Psoas muscle (tissue), 8 donors: ENCODE data around the gene SLC39A2. TPM values are rescaled to one million over a fixed set of nuclear protein-coding genes. Genes with fewer than 3 reads are reported as not detected.
A peak's percentile ranks its signal among the peaks of the same experiment; 100 is the strongest.

Experiments
- ATAC-seq, 4 donors: fragments of 200-7000 bp; cut with Tn5 transposase; one replicate each; pipeline ENCODE4 v1.9.1; 2020; ENCODE audit warnings: moderate library complexity in 3 of 4, mild to moderate bottlenecking in 2 of 4
- DNase-seq, 2 donors: peaks; one replicate each; pipeline ENCODE4 v3.0.0-alpha.2; 2020
- H3K27ac ChIP-seq: fragments of 200-600 bp; one replicate; pipeline ENCODE4 v1.8.0; 2022
- H3K27me3 ChIP-seq, 3 donors: fragments of 200-600 bp in 1 of 3; one replicate each; pipeline versions ENCODE4 v1.6.1 to v1.8.0; 2013 to 2022; ENCODE audit warnings: low read length in 2 of 3, mild to moderate bottlenecking in 2 of 3, moderate library complexity in 1 of 3; ENCODE audit not compliant: insufficient read depth in 3 of 3
- H3K36me3 ChIP-seq, 2 donors: fragments of 200-600 bp in 1 of 2; one replicate each; pipeline versions ENCODE4 v1.6.1 to v1.8.0; 2013 to 2022; ENCODE audit warnings: low read depth in 1 of 2, mild to moderate bottlenecking in 1 of 2, moderate library complexity in 1 of 2; ENCODE audit not compliant: insufficient read depth in 1 of 2
- H3K4me1 ChIP-seq: fragments of 200-600 bp; one replicate; pipeline ENCODE4 v1.8.0; 2022
- H3K4me3 ChIP-seq: fragments of 200-600 bp; one replicate; pipeline ENCODE4 v1.8.0; 2022; ENCODE audit warnings: mild to moderate bottlenecking
- H3K9me3 ChIP-seq: fragments of 200-600 bp; one replicate; pipeline ENCODE4 v1.8.0; 2022
- CTCF ChIP-seq: fragments of 200-600 bp; IDR thresholded peaks from one replicate; pipeline ENCODE4 v1.8.0; 2022; ENCODE audit warnings: antibody characterized with exemption
- WGBS, 3 donors: extraction: QIAGEN DNeasy Blood & Tissue Kit; methylation state at CpG; one replicate each; pipeline versions ENCODE4 v1.1.6 to v1.1.7; 2013; 5-methylcytosine and 5-hydroxymethylcytosine counted together
- intact Hi-C, 2 donors: fragments of 100-400 bp; cut with DNase I; formaldehyde crosslinking; loops; one replicate each; pipeline versions ENCODE4 v1.11.0 to v1.14.2; 2022
- polyA plus RNA-seq, 3 donors: library from polyadenylated mRNA; stranded (reverse); fragments of 200-250 nt; gene quantifications; one replicate each; pipeline ENCODE4 v1.2.3, GENCODE V29; 2013
- total RNA-seq, 4 donors: library from RNA; stranded (reverse); fragmentation: NEBNext Ultra II Directional in 2 of 4; extraction: Animal tissue kit (Norgen Biotek cat#: 25700) in 2 of 4; gene quantifications; one replicate each; pipeline versions ENCODE4 v1.2.1 to v1.2.4, GENCODE V29; 2021 to 2023
- donor health status: healthy with polysubstance abuse.
- donor health status: DM: no; HTN: no; CAD: no; lungs with moderate emphysema.
- donor health status: Bipolar disorder and iron deficiency.
- donor health status: healthy.
- donor health status: DM: yes; HTN: yes; CAD: no.
- donor health status: DM: no; HTN: no; CAD: no.
- donor health status: DM: no; HTN: no; CAD: no.
- donor health status: DM: yes; HTN: yes; CAD: no.

The SLC39A2 gene
- total and polyA plus RNA-seq, 7 donors: 0.04 TPM; not detected in 6

GRCh38 chr14:20989787-20990600 lies 9.1 kb upstream of the SLC39A2 start, which contains the start of gene METTL17:
METTL17 (plus strand) TSS chr14:20989980; CDS start chr14:20990003, 23 bp downstream.
- WGBS, 3 donors: 0 to 1% (median 1%) methylated on average over 41 to 42 of the region's 42 CpGs
- Histone ChIP-seq H3K27ac (peak within 1 kb of the TSS; percentile 84), H3K9me3 (no peaks in the 10 kb centered on the region), H3K36me3 (peaks cover 16 to 39% of the 10 kb centered on the region in 2 donors), H3K27me3 (no peaks in the 10 kb centered on the region), H3K4me3 (peak within 1 kb of the TSS; percentile 89), H3K4me1 (peaks cover 7% of the 10 kb centered on the region)
- peak; percentile 89 to 95 for DNase-seq
- TF ChIP-seq CTCF: peak; percentile 4
- ATAC-seq: peak; percentile 96 to 98 (median 96)
- intact Hi-C loops: no loop called here

GRCh38 chr14:20996521-20996920 lies 2.6 kb upstream of the SLC39A2 start:
- intact Hi-C loops: no loop called here
- H3K4me1 ChIP-seq: peaks cover 1% of the 10 kb centered on the region
- H3K36me3 ChIP-seq: peaks cover 26 to 62% of the 10 kb centered on the region in 2 donors
- no peak overlapping the region for H3K4me3 ChIP-seq
- H3K27me3 ChIP-seq: no peaks in the 10 kb centered on the region
- 80 to 85% (median 83%) methylated on average over 14 of the region's 14 CpGs for WGBS, 3 donors
- no peaks in the 10 kb centered on the region for H3K9me3 ChIP-seq
- TF ChIP-seq CTCF: no peak
- no peak for ATAC-seq
- no peak overlapping the region for H3K27ac ChIP-seq
- DNase-seq: no peak

- Histone ChIP-seq H3K27ac (no peak overlapping the region), H3K9me3 (no peaks in the 10 kb centered on the region), H3K36me3 (peaks cover 26 to 56% of the 10 kb centered on the region in 2 donors), H3K4me3 (no peak overlapping the region), H3K4me1 (no peaks in the 10 kb centered on the region), H3K27me3 (no peaks in the 10 kb centered on the region)
- WGBS, 3 donors: 57 to 76% (median 62%) methylated on average over 4 of the region's 4 CpGs
- ATAC-seq (no peak), DNase-seq (no peak)
- intact Hi-C loops: no loop called here
- no peak for TF ChIP-seq CTCF
Measured at GRCh38 chr14:20997115-20997514, 2.0 kb upstream of the SLC39A2 start.

GRCh38 chr14:20997564-20997963 lies 1.5 kb upstream of the SLC39A2 start:
- peaks cover 24 to 52% of the 10 kb centered on the region in 2 donors for H3K36me3 ChIP-seq
- ATAC-seq: no peak
- no peak for DNase-seq
- TF ChIP-seq CTCF: no peak
- no peaks in the 10 kb centered on the region for H3K9me3 ChIP-seq
- no peaks in the 10 kb centered on the region for H3K27me3 ChIP-seq
- H3K4me3 ChIP-seq: no peak overlapping the region
- H3K4me1 ChIP-seq: no peaks in the 10 kb centered on the region
- 78 to 83% (median 82%) methylated on average over 6 of the region's 6 CpGs for WGBS, 3 donors
- intact Hi-C loops: no loop called here
- H3K27ac ChIP-seq: no peak overlapping the region
